Measurements from ENCODE around the gene MRPL18.
"Not testable (repeated sequence)": the region's sequence is repeated elsewhere in the genome, so short reads cannot be mapped to it uniquely, and the experiment has no call there.

Gene MRPL18

DNA sequence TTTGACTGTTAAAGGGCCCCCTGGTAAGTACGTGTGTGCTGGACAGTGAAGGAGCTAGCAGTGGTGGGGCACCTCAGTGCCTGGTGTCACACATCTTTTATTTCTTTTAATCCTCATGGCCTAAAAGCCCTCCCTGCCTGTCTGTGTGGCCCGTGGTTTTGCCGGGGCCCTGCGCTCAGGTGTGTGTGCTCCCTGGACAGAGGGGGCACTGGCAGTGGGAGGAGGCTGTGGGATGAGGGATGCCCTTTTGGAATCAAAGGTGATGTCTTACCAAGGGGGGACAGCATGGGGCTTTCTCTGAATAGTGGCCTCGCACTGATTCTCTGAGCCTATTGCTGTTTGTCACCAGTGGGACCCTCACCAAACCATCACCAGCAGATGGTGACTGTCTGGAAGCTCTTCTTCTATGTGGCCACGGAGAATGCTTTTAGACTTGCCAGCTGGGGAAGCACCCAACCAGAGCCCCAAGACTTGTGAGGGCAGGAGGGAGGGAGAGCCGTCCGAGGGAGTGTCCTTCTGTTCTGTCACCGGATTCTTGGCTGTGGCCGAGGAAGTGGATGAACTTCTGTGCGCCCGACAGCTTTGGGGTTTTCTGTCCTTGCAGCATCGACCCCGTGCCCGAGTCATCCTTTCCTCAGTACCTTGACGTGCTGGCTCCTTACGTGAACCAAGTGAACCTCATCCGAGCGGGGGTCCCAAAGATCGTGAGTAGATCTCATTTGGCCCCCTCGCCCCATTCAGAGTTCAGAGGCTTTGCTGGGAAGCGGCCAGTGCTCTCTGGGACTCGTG, 27.9 kb downstream of the MRPL18 start:
- DNase-seq, result no peak

DNA sequence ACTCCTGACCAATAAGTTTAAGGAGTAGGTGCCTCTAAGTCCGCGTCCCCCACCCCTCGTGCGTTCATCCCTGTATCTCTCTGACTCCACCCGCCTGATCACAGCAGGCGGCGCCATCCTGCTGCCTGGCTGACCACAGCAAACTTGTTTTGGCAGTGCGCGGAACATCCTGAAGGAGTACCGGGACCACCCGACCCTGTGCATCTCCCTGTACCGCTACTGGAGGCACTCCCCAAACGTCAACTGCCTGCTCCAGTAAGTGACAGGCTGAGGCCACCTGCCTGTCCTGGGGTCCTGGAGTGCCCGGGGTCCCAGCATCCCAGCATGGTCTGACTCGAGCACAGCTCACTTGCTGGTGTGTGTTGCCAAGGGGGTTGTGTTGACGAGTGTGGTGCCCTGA, 28.8 kb downstream of the MRPL18 start:
- no peak for DNase-seq

DNA sequence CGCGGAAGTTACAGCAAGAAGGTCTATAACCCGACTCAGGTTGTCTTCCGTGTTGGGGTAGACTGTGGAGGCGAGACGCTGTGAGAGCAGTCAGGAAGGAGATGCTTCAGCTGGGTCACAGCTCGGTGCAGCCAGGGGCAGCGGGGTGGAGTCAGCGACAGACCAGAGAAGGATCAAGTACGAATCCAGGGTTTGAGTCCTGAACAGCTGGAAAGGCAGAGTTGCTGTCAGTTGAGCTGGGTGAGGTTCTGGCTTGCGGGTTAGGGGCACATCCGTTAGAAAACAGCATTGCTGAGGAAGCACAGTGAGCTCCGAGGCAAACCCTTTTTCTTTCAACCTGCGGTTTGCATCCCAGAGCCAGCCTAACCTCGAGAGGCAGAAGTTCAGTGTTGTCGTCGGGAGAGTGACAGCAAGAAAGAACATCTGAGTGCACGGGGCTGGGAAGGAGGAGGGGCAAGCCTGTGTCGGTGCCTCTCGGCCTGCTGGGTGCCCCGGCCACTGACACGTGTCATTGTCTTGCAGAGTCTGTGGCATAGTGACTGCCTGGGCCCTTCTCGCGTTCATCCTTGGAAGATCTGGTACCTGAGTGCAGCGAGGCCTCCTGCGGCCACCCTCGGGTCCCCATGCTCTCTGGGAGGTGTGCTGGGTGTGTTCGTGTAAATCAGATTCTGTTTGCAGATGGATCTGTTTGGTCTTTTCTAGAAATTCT, 29.8 kb downstream of the MRPL18 start:
- no peak for DNase-seq

DNA sequence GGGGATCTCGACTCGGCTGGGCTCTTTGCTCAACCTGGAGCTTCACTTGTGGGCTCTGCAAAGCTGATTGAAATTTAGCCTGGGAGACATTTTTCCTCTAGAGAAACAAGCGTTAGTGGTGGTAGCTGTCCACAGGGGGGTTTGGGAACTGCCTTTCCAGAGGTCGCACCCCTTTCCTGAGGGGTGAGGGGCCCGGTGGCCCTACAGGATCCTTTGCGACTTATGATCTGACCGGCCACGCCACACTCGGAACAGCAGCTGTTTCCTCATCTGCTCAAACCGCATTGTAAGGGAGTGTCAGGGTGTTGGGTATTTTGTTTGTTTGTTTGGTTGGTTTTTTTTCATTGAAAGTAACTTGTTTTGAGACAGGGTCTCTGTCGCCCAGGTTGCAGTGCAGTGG, 30.9 kb downstream of the MRPL18 start:
- no peak for DNase-seq

DNA sequence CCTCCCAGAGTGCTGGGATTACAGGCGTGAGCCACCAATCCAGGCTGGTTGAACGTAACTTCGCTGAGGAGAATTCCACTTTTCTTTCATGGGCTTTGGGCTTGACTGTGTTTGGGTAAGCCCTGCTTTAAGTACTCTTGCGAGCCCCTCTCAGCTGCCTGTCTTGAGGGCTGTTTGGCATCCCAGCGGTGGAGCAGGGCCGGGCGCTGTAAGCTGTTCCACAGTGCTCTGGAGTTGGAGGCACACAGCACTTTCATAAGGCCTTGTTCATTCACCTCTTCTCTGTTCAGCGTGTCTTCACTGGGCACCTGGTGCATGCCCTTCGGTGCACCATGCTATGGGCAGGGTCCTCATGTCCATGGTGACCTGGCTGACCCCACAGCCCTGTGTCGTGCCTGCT, 31.5 kb downstream of the MRPL18 start:
- no peak for DNase-seq

DNA sequence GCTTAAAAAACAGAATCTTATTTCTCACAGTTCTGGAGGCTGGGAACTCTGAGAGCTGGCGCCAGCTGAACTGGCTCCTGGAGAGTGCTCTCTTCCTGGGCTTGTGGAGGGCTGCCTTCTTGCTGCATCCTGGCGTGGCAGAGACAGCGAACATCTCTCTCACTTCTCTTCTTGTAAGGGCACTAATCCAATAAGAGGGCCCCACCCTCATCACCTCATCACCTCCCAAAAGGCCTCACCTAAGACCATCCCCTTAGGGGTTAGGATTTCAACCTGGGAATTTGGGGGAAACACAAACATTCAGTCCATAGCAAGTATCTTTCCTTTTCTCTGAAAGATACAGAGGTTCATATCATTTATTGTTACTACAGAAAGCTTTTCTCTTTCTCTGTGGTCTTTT, 33.7 kb downstream of the MRPL18 start:
- DNase-seq, result no peak

DNA sequence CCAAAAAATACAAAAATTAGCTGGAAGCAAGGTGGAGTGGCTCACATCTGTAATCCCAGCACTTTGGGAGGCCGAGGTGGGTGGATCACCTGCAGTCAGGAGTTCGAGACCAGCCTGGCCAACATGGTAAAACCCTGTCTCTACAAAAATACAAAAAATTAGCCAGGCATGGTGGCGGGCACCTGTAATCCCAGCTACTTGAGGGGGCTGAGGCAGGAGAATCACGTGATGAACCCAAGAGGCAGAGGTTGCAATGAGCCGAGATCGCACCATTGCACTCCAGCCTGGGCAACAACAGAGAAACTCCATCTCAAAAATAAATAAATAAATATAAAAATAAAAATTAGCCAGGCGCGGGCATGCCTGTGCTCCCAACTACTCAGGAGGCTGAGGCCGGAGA, 34.4 kb downstream of the MRPL18 start:
- DNase-seq, result not testable (repeated sequence)

DNA sequence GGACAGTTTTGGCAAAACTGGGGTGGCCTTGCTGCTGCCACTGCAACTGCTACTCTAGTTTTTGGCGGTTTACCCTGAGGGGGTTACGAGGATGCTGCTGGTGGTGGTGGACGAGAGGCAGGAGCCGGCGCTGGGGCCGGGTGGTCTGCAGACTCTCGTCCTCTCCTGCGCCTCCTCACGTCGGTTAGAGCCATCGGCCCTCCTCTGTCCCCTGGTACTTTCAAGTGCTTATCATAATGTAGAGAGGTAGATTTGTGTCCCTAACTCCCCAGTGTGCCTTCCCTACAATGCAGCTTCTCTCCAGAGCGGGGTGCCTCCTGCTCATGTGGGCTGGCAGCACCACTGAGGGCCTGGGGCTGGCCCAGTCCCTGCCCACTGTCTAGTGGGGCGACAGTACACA, 35.7 kb downstream of the MRPL18 start:
- DNase-seq, result no peak

DNA sequence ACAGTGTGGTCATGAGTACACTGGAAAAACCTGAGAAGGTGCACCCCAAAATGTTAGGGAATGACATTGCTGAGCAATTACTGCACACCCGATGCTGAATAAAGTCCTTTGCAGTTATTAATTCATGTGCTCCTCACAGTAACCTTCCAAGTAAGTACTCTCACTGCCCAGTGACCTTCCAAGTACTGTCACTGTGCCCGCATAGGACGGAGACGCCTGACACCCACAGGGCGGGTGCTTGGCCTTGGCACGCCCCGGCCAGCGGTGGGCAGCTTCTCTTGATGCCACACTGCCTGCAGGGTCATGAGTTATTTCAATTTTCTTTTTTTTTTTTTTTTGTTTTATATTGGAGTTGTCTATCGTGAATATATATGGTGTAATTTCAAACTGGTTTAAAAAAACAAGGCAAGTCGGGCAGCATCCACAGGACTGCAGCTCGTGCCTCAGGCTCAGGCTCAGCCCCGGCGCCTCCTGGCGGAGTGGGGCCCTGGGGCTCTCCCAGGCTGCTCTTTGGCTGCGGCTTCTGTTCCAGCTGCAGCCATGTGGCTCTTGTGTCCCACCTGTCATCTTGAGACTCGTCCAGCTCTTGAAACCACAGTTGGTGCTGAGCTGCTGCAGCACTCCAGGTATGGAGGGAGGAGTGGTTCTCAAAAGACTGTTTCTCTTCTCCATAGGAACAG, 36.8 kb downstream of the MRPL18 start:
- DNase-seq, result no peak

DNA sequence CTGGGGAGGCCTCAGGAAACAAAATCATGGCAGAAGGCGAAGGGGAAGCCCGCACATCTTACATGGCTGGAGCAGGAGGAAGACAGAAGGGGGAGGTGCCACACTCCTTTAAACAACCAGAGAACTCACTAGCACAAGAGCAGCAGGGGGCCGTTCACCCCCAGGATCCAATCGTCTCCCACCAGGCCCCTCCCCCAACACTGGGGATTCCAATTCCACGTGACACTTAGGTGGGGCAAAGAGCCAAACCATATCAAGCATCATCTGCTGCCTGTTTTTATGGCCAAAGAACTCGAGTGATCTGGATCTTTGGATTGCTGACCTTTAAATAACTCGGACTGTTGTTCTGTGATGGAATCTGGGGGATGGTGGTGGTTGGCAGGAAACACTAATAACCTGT, 37.8 kb downstream of the MRPL18 start:
- DNase-seq, result no peak

DNA sequence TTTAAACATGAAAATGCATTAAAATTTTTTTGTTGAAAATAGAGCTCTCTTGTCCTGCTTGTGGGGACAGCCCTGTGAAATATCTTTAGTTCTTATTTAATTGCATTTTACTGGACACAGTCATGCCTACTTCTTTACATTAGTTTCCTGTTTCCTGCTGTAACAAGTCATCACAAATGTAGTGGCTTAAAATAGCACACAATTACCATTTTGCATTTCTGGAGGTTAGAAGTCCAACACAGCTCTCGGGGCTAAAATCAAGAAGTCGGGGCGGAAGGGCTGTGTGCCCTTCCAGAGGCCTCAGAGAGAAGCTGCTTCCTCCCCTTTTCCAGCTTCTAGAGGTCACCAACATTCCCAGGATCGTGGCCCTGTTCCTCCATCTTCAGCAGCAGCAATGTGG, 39.3 kb downstream of the MRPL18 start:
- DNase-seq, result no peak

DNA sequence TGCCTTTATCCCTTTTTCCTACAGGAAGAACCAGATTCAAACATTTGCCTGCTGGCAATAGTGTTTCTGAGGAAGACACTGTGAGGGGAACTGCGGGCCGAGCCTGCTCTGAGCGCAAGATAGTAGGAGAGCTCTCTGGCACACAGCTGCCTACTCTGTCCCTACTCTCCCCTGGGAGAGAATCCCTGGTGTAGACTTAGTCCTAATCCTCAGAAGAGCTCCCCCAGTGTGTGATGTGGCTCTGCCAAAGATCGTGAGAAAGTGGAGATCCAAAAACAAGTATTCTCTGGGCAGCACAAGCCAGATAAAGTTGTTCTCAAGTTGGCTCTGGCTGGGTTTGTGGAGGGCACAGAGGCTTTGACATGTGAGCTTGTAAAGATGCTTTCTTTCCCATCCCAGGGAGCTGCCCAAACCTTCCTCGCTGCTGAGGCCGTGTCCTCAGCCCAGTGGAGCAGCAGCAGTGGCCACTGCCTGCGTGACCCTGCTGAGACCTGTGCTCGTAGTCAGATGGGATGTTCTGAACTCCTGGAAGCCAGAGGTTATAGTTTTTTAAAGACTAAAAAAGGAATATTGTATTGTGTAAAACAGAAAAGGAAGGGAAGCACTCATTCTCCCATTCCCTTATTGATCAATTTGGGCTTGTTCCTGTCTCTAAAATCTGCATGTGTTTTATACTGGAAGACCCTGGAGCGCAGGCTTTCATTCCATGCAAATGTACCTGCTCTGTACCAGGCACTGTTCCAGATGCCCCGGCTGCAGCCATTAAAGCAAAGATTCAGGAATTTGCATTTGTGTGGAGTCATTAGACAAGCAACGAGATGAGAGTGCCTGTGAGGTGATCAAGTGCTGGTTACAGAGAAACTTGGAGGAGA, 40.5 kb downstream of the MRPL18 start:
- DNase-seq, result no peak

DNA sequence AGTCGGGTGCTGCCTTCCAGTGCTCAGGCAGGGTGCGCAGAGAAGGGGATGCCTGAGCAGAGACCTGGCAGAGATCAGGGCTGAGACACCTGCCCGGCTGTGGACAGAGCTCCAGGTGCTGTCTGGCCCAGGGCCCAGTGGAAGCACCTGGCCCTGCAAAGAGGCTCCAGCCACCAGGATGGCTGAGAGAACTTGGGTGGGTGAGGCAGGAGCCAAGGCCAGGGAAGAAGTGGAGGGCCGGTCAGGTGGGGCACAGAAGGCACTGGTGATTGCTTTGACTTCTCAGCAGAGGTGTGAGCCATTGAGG, 41.1 kb downstream of the MRPL18 start:
- DNase-seq, result peak; percentile 38

DNA sequence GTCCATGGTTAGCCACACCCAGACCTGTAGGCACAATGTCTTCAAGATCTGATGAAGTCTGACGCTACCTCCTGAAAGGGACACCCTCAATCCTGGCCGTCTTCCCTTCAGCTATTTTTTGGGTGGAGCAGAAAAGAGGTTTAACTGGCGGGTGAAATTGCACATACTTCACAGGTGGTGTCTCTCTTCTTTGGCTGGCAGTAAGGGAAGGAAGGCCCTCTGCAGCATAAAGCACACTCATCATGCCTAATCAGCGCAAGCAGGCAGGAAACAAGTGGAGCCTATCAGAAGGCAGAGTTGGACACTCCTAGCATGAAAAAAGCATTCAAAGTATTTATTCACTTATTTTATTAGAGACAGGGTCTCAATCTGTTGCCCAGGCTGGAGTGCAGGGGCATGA, 42.7 kb downstream of the MRPL18 start:
- DNase-seq, result no peak

DNA sequence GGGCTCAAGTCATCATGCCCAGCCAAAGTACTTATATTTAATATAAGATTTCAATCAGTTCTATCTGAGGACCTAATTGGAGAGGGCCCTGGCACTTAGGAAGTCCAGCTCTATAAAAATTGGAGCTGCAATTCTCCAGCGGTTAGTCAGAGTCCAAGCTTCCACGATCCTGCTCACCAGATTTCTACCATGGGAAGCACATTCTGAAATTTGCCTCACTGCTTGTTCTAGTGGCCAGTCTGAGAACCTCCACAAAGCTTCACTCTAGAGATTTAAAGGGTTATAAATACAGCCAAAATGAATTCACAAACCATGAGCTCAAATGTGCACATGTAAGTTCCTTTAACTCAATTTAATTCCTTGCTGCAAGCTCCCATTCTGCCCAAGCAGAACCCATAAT, 43.3 kb downstream of the MRPL18 start:
- no peak for DNase-seq

DNA sequence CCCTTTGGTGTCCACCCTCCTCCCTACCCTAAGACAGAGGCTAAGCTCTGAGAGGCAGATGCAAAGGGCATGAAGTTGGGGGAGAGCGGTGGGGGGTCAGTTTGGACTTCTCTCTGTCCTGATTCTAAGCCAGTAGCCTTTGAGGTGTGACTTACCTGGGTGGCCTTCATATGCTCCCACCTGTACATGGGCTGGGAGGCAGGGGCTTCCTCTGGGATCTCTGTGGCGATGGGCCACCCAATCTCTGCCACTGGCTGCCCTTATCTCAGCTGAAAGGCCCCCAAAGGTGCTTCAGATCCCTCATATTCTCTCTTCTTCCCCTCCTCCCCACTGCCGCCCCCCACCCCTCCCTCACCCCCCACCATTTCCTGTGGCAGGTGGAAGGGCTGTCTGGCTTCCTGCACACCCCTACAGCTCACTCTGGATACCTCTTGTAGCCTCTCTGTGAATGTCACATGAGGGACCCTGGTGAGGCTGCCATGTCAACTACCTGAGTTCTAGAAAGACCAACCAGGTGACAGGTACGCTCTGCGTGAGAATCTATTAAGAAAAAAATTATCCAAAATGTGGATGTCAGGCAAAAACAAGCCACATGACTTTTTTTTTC, 43.8 kb downstream of the MRPL18 start:
- DNase-seq, result no peak

DNA sequence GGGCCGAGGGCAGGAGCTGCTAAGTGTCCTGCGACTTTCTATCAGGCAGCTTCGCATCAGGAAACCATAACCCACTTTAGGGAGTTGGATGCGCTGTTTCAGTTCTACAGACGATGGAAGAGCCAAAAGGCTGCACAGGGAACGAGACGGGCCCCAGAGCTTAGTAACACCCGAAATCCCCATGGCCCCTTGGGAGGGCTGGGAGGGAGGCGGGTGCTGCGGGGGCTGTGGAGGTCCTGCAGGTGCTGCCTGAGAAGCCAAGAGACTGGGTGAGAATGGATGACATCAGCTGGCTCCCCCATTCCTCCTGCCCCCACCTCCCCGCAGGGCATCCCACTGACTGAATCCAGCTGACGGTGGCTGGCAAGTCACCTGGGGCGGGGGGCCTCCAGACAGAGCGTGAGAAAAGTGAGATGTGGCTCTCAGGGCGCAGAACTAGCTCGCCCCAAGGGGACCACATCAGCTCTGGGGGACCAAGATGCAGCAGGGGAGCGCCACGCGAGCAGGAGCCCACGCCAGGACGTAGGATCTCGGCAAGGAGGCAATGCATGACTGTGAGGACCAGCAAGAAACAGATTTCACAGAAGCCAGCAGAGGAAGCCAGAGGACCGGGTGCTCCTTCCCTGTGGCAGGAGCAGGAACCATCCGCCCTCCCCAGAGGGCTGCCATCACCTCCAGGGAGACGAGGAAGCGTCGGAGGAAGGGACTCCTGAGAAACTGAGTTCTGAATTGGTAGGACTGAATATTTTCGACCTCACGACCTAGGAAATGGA, 46.6 kb downstream of the MRPL18 start:
- DNase-seq, result no peak

DNA sequence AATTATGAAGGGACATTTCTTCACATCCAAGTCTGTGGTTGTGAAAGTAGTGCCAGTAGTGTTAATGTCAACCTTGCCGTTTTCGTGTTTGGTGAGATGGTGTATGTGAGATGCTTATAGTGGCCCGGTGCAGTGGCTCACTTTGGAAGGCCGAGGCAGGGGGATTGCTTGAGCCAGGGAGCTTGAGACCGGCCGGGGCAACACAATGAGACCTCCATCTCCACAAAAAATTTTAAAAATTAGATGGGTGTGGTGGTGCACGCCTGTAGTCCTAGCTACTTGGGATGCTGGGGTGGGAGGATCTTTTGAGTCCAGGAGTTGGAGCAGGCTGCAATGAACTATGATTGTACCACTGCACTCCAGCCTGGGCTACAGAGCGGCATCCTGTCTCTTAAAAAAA, 47.2 kb downstream of the MRPL18 start:
- DNase-seq, result no peak

DNA sequence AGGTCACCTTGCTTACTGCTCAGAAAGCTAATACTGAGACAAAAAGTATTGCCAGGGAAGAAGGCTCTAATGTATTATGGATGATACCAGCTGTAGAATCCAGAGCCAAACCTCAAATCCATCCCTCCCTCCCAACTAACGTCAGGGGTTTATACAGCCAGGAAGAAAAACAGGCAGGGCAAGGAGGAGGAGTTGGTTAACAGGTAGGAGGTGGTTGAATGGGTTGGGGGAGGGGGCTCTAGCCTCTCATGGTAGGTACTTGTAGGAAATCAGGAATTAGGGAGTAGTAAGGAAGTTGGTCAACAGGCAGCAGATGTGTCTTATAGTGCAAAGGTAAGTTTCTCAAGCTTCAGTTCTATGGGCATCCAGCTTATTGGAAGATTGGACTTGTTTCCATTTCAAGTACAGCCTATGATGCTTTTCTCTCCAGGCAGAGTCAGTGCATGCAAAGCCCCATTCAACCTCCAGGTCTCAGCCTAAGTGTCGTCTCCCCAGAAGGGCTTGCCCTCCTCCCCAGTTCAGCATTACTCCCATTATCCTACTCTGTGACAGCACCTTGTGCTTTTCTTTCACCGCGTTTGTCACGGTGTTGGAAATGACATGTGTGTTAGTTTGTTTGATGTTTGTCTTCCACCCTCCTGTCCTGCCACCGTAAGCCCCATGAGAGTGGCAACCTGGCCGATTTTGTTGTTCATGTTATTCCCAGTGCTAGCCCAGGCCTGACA, 47.9 kb downstream of the MRPL18 start:
- DNase-seq, result no peak

DNA sequence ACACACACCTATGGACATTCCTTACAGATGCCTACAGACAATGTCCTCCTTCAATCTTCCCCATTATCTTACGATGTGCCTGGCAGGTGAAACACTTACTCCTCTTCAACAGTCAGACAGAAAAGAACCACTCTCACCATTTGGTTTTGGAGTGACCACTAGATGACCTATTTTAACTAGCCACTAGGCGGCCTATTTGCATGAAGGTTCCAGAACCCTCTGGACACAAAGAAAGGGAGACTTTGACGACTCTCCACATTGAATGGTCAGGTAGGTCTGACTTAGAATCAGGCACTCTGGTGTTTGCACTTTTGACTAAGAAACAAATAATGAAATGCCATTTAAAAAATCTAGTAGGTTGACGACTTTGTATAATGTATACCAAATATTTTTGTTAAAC, 51.8 kb downstream of the MRPL18 start:
- DNase-seq, result no peak

Data from NCI-H774 (cell line).